GM21423 (cell line): Measurements from ENCODE around the gene ROBO2.

Experiments
- ATAC-seq: cut with Tn5 transposase; IDR thresholded peaks from one replicate; pipeline ENCODE4 v1.9.1; 2021; ENCODE audit warnings: mild to moderate bottlenecking, moderate library complexity; ENCODE audit not compliant: unreplicated experiment

ROBO2 gene

DNA sequence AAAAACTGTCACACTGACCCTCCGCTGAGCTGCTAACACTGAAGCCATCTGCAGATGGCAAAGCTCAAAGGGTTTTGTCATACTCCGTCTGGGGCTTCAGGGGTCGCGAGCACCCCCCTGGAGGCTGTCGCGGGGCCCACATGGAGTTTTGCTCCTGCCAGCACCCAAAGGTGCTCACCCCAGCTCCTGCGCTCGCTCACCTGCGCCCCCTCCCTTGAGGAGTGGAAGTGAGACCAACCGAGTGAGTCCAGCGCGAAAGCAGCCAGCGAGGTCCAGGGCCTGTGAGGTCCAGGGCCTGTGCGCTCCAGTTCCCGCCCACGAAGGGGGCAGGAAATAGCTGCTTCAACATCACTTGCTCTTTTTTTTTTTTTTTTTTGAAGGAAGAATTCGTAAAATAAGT, 208.5 kb downstream of the ROBO2 start:
- no peak for ATAC-seq

- no peak for ATAC-seq
These were observed 211.2 kb downstream of the ROBO2 start for GRCh38 chr3:77251136-77251535.

DNA sequence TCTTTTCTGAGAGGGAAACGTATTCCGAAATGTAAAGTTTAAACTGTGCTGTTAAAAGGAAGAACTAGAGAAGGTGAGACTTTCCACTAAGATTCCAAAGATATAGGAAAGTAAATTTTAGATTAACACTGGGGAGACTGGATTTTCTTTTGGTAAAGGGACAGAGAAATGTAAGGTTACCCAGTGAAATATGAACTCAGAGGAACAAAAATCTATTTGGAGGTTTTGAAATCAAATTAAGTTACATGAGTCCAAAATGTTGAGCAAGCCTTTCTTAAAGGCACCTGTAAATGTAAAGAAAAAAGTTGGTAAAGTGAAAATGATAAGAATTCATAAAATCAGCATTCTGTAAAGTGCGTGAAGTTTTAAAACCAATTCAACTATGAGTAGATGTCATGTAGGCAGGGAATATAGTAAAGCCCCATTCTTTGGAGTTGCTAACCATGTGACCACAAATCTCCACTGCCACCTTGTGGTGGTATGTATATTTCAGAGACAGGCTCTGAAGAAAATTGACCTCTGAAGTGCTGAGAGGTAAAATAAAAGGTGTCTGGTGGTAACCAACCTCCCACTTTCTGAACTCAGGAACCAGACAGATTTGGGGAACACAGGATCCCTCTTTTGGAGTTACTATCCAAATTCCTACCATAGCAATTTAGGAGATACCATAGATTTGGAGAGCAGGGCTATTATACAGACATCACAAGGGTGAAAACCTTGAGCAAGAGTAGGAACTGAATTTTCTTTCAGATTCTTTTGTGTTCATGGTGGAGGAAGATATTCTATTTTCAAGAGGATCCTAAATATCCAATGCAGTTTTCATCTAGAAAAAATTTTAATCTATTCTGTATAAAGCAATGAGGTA, 215.3 kb downstream of the ROBO2 start:
- ATAC-seq: peak; percentile 83

DNA sequence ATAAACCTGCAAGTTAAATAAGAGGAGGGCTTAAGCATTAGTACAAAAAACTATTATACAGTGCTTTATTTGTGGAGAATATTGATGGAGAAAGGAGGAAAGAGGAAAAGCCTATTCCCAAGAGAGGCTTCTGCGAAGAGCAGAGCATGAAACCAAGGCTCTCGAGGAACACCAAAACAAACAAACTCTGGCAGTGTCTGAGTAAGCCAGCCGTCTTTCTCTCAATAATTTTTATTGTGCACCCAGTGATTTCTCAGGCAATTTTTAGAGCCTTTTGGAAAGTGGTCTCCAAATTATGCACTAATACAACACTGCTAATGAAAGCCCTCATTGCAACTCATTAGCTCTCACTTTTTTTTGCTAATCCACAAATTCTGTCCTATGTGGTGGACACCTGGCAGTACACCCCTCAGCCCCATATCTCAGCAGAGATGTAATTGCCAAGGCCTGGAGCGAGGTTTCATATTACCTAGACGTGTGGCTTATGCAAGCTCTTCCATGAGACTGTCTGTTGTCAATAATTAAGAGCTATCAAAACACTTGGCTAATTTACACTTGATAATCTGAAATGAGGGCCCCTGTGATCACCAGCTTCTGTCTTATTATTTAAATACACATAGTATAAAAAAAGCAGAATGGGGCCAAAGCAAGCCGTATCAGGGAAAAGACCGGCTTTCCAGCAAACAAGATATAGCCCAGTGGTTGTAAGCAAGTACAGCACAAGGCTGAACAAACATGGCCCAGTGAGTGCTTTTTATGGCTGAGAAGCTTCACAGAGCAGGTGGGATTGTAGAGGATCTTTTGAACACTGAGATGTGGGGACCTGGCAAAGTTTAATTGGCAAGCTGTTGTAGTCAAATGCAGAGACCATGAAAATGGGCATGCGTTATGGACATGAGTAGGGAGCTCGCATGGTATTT, 216.9 kb downstream of the ROBO2 start:
- no peak for ATAC-seq

- no peak for ATAC-seq
These were observed 219.8 kb downstream of the ROBO2 start for GRCh38 chr3:77259694-77260093.

- no peak for ATAC-seq
These were observed 222.5 kb downstream of the ROBO2 start for GRCh38 chr3:77262361-77262760.

DNA sequence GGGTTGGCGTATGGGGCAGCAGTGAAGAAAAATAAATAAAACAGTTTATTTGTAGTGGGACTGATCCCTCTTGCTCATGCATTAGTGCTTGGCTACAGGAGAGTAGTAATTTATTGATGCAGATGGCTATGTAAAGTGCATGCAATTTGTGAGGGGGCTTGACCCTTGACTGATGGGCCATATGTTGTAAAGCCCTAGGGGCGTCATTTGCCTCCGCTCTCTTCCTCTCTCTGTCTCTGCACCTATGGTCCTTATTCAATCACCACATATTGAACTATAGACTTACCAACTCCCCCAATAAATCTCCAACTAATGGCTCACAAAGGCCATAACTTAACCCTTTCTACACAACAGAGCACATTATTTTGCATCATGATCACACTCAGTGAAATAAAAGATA, 227.7 kb downstream of the ROBO2 start:
- no peak for ATAC-seq

- no peak for ATAC-seq
These were observed 231.4 kb downstream of the ROBO2 start for GRCh38 chr3:77271306-77271705.

DNA sequence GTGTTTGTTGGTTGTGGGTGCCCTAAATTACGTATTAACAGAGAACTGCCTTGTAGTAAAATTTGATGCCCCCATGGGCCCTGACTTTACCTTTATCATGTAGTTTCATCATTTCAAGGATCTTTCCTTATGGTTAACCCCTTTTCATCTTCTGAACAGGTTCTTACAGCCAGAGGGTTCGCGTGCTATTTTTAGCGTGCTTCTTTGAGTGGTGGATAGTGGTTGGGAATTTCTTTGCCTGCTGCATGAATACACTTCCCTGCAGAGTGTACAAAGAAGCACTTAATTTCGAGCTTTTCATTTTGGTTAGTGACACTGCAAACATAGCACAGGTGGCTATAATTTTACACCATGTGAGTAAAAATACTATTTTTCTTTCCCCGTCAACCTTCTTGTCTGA, 231.8 kb downstream of the ROBO2 start:
- no peak for ATAC-seq

DNA sequence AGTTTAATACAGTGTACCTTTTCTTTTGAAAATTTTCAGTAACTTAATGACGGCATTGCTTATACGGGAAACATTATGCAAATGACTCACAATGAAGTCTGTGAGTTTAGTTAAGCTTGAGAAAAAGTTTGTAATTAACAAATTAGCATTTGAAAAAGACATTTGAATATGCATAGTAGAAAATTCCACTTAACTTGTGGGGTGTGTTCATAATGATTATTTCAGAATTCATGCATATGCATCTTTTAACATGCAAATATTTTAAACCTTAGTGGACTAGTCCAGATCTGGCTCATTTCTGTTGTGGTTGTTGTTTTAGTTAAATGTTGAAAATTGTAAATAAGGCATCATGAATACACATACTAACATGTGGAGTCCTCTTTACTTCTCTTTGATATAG, 239.4 kb downstream of the ROBO2 start:
- no peak for ATAC-seq

- no peak for ATAC-seq
These were observed 241.8 kb downstream of the ROBO2 start for GRCh38 chr3:77281721-77282120.

DNA sequence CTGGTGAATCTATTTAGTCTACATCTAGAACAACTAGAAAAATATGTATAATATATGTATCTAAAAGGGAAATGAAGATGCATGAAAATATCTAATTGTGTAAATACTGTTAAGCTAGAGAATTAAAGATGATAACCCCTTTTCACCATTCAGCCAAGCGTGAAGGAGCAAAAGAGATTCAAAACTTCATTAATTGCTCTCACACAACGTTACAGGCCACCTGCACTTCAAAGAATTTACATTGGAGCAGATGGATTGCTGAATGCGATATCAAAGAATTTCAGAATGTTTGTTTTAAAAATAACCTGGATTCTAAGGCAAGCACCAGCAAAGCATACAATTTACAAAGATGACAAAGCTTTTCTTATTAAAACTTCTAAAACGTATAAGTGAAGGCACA, 243.2 kb downstream of the ROBO2 start:
- no peak for ATAC-seq

GRCh38 chr3:77288348-77288747, 248.4 kb downstream of the ROBO2 start:
- ATAC-seq: no peak

DNA sequence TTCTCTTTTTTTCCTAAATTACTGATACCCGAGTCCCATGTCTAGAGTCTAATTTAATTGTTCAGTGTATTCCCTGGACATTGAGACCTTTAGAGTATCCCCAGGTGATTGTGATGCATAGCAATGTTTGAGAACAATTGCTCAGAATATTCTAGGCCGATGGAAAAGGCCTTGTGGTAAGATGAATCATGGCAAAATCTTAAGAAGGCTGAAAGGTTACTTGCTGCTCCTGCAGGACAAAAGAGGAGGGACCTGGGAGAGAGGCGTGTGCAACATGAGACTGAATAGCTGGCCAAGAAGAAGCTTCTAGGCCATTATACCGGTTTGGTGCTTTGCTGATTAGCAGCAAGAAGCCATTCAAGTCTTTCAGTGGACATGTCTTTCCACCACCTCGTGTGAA, 256.6 kb downstream of the ROBO2 start:
- ATAC-seq: no peak

GRCh38 chr3:77298417-77298816, 258.5 kb downstream of the ROBO2 start:
- no peak for ATAC-seq

GRCh38 chr3:77303955-77304699, 264.2 kb downstream of the ROBO2 start:
- no peak for ATAC-seq

DNA sequence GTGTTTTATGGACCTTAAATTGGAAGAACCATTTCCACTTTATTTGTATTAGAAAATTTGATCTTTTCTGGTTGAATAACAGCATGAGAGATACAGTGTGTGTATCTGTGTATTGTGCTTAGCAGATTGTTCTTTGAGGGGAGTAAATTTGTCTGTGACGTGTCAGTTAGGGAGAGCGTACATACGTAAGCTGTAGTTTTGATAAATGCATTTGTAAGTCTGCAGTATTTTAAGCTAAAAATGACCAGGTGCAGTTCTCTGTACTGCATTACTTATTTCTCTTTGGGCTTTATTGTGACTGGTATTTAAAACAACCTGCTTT, 264.8 kb downstream of the ROBO2 start:
- no peak for ATAC-seq

DNA sequence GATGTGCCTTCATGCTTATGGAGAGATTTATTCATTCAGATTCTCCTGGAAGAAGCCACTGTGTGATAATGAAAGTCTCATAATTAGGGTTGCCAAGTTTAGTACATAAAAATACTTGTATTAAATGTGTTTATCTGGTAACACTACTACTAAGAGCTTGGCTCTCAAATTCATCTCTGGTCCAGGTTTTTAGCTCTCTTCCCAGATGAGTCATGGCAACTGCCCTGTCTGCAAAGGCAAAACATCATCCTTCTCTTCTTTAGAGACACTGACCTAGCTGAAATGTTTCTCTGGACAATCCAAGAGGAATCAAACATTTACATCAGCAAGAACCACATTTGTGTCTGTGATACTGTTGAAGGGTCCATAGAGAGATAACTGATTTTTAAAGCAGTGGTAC, 269.6 kb downstream of the ROBO2 start:
- ATAC-seq: no peak

DNA sequence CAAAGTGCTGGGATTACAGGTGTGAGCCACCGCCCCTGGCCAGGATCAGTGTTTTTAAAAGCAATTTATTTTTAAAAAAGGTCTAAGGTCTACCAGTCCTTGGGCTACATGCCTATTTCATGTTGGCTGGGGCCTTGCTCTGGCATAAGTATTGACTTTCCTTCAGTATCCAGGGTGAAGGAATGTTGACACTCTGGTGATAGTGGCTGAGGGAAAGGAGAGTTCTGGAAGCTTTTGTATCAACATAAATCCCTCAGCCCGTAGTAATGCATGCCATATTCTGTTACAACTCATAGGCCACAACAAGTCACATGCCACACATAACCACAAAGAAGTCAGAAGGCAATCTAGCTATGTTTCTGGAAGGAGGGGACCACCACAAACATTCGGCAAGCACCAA, 273.9 kb downstream of the ROBO2 start:
- ATAC-seq: no peak

- ATAC-seq: no peak
These were observed 279.8 kb downstream of the ROBO2 start for GRCh38 chr3:77319711-77320110.

- ATAC-seq: no peak
These were observed 280.6 kb downstream of the ROBO2 start for GRCh38 chr3:77320514-77320913.
